ENCODE measurements around the gene YWHAE.

DNA sequence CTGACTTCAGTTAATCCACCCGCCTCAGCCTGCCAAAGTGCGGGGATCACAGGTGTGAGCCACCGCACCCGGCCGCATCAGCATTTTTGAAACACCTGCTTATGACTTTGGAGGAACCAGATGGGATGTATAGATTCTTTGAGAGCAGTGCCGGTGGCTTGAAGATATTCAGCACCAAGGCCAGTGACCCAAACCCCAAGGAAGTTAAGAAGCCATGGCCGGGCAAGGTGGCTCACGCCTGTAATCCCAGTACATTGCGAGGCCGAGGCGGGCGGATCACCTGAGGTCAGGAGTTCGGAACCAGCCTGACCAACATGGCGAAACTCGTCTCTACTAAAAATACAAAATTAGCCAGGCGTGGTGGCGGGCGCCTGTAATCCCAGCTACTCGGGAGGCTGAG, 76.7 kb downstream of the YWHAE start:
- TF ChIP-seq POLR2A (IDR thresholded peaks at IDR 0.05; ENCODE audit: low read depth, low read length) (no peak), TAF1 (IDR thresholded peaks at IDR 0.05; ENCODE audit: low read depth, low read length) (no peak)

Data from GM12891 (cell line).